ENCODE measurements around the gene WDR38.

The WDR38 gene

GRCh38 chr9:124886461-124886860 is 33.2 kb downstream of the WDR38 start:
- no peak for DNase-seq

GRCh38 chr9:124886866-124887492 is 33.7 kb downstream of the WDR38 start:
- no peak for DNase-seq

DNA sequence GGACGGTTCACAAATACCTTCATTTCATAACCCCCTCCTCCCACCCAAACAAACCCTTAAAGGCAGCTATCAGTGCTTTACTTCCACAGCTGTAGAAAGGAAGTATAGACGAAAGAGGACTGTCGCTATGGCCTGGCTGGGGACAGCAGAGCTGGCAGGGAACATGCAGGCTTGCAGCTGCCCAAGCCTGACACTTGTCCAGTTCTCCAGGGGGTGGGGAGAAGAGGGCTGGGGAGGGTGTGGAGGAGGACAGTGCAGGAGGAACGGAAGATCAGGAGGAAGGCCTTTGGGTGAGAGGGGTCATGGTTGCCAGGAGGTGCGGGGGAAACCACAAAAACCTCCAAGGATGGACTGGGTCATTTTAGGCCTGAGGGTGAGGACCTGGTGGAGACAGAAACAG is 34.6 kb downstream of the WDR38 start:
- DNase-seq = no peak

- no peak for DNase-seq
Measured at GRCh38 chr9:124889006-124889405, 35.7 kb downstream of the WDR38 start.

DNA sequence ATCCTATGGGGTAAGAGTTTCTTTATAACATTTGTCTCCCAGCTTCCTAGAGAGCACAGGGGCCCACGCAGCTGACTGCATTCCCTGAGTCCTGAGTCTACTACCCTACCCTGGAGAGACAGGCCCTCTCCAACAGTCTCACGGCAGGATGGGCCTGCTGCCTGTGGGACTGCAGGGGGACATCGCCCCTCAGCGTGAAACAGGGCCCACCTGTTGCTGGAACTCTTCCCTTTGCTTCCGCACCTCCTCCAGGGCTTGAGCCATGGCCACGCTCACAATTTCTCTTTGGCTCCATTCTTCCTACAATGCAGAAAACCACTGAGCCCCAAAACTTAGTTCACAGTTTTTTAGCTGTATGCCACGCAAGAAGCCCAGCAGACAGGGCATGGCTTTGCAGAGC is 36.9 kb downstream of the WDR38 start:
- DNase-seq = no peak

DNA sequence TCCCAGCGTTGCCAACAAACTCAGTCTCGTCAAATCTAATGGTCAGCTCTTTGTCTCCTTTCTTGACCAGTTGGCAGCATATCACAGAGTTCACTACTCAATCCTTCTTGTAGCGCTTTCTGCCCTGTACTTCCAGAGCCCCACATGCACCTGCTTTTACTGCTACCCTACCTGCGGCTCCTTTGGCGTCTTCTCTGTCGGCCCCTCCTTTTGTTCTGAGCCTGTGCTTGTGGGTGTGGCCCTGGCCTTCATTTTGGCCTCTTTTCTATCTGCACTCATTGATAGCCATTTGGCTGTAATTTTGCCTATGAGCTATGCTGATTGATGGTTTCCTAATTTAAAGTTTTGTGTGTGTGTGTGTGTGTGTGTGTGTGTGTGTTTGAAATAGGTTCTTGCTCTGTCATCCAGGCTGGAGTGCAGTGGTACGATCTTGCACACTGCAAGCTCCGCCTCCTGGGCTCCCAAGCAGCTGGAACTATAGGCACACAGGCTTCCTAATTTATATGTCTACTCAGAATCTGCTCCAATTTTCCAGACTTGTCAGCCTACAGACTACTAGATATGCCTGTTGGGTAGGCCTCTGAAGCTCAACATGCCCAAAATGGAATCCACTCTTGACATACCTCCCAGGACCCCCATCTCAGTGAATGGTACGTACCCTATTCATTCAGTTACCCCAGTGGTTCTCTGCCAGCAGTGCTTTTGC is 40.9 kb downstream of the WDR38 start:
- no peak for DNase-seq

- no peak for DNase-seq
Measured at GRCh38 chr9:124894741-124895170, 41.5 kb downstream of the WDR38 start.

- DNase-seq = no peak
Measured at GRCh38 chr9:124897570-124898460, 44.6 kb downstream of the WDR38 start.

DNA sequence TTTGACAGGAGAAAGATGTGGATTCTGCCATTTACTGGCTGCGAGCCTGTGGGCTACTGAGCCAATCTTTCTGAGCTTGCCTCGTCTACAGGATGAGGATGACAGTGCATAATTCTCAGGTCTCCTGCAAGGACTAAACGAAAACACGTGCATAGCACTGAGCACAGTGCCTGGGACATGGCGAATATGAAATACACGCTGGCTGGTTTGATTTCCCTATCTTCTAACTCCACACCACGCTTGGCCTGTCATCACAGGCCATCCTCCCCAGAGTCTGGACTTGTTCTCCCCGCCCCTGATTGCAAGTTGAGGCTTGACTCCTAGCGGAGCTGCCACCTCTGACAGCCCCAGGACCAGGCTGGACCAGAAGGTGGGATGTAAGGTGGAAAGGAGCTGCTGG is 46.6 kb downstream of the WDR38 start:
- no peak for DNase-seq

GRCh38 chr9:124906966-124907365 is 53.7 kb downstream of the WDR38 start:
- no peak for DNase-seq
